GM11168 (cell line): Measurements from ENCODE around the gene PCBD2.
"Not testable (repeated sequence)": the region's sequence is repeated elsewhere in the genome, so short reads cannot be mapped to it uniquely, and the experiment has no call there.

ENCODE experiments used
- in situ Hi-C: fragments of 300-500 bp; cut with MboI; formaldehyde crosslinking; loops from one replicate; pipeline ENCODE4 v1.12.0; 2022; ENCODE audit warnings: low sequenced_read_pairs; ENCODE audit not compliant: unreplicated experiment

The PCBD2 gene

GRCh38 chr5:134905246-134905996, 490 bp downstream of the PCBD2 start:
- in situ Hi-C loops = loop anchor here (10.0 kb wide), 1 partner anchor 161 kb away; no protein-coding TSS in a partner anchor

- in situ Hi-C loops = loop anchor here (10.0 kb wide), 1 partner anchor 162 kb away; no protein-coding TSS in a partner anchor
Observed at GRCh38 chr5:134906811-134907210, 1.9 kb downstream of the PCBD2 start.

- in situ Hi-C loops = not testable (repeated sequence)
Observed at GRCh38 chr5:134910752-134911151, 5.8 kb downstream of the PCBD2 start.

GRCh38 chr5:134911285-134912206, 6.6 kb downstream of the PCBD2 start:
- in situ Hi-C loops = no loop called here

- in situ Hi-C loops = no loop called here
Observed at GRCh38 chr5:134913254-134913653, 8.3 kb downstream of the PCBD2 start.

- in situ Hi-C loops = no loop called here
Observed at GRCh38 chr5:134913795-134914194, 8.9 kb downstream of the PCBD2 start.

GRCh38 chr5:134917070-134917815, 12.3 kb downstream of the PCBD2 start:
- in situ Hi-C loops = no loop called here

- in situ Hi-C loops = no loop called here
Observed at GRCh38 chr5:134918861-134919260, 13.9 kb downstream of the PCBD2 start.

GRCh38 chr5:134920848-134921575, 16.1 kb downstream of the PCBD2 start:
- in situ Hi-C loops = loop anchor here (10.0 kb wide), 1 partner anchor 274 kb away; no protein-coding TSS in a partner anchor

GRCh38 chr5:134932508-134932907, 27.6 kb downstream of the PCBD2 start:
- in situ Hi-C loops = loop anchor here (25.0 kb wide), 1 partner anchor 1845 kb away; no protein-coding TSS in a partner anchor

GRCh38 chr5:134934202-134934601, 29.3 kb downstream of the PCBD2 start:
- in situ Hi-C loops = loop anchor here (25.0 kb wide), 1 partner anchor 1847 kb away; no protein-coding TSS in a partner anchor

GRCh38 chr5:134935711-134936602, 31.0 kb downstream of the PCBD2 start:
- in situ Hi-C loops = loop anchor here (25.0 kb wide), 1 partner anchor 1849 kb away; no protein-coding TSS in a partner anchor

- in situ Hi-C loops = loop anchor here (25.0 kb wide), 1 partner anchor 1850 kb away; no protein-coding TSS in a partner anchor
Observed at GRCh38 chr5:134937526-134937925, 32.6 kb downstream of the PCBD2 start.

GRCh38 chr5:134938030-134938429, 33.1 kb downstream of the PCBD2 start:
- in situ Hi-C loops = loop anchor here (25.0 kb wide), 1 partner anchor 1851 kb away; no protein-coding TSS in a partner anchor

- in situ Hi-C loops = loop anchor here (25.0 kb wide), 1 partner anchor 1852 kb away; no protein-coding TSS in a partner anchor
Observed at GRCh38 chr5:134939500-134939899, 34.6 kb downstream of the PCBD2 start.

GRCh38 chr5:134943547-134943946, 38.6 kb downstream of the PCBD2 start:
- in situ Hi-C loops = loop anchor here (25.0 kb wide), 1 partner anchor 1856 kb away; no protein-coding TSS in a partner anchor

- in situ Hi-C loops = loop anchor here (25.0 kb wide), 1 partner anchor 1857 kb away; no protein-coding TSS in a partner anchor
Observed at GRCh38 chr5:134944630-134945029, 39.7 kb downstream of the PCBD2 start.

GRCh38 chr5:134945041-134945440, 40.1 kb downstream of the PCBD2 start:
- in situ Hi-C loops = loop anchor here (25.0 kb wide), 1 partner anchor 1858 kb away; no protein-coding TSS in a partner anchor
